ENCODE measurements around the gene KRTAP19-3. TPM values are rescaled to one million over a fixed set of nuclear protein-coding genes. Genes with fewer than 3 reads are reported as not detected.

The KRTAP19-3 gene
- not detected for total RNA-seq (2013)
- not detected for polyA plus RNA-seq
- not detected in 2 replicates for polyA minus RNA-seq
- total RNA-seq, result 0 to 0.15 (median 0) reads per million in 11 experiments

DNA sequence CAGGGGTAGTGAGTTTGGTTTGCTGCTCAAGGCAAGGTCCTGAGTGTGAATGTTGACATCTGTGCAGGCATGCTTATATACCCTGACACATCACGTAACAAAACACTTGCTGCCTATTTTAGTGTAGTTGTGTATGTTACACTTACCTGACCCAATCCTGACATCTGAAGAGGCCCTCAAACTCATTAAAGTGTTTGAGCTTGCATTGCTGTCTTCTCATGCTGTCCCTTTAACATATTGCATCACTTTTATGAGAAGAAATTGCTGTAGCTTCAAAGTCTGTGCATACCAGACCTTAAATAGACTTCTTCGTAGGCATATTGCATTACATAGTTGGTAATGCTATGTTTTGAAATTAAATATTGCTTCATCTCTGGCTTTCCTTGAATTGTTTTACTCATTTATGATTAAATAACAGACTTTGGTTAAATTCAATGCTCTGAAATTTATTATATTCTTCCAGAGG lies at the start of gene KRTAP19-3:
KRTAP19-3 (minus strand) TSS at position 51 of the 466 bp plus-strand sequence. CDS start 56 bp downstream, outside the sequence.
- Histone ChIP-seq H3K4me2 (replicated peaks; ENCODE audit: extremely low read depth, low read length, poor library complexity, severe bottlenecking) (no peak within 1 kb of the TSS), H4K20me1 (ENCODE audit: insufficient read depth, low read length) (no peaks in the 10 kb centered on the region), H3K4me3 (replicated peaks in 1 of 3; ENCODE audit: low read depth in 2 of 3, low read length in 3 of 3) (no peak within 1 kb of the TSS), H3K9me3 (replicated peaks in 1 of 2; ENCODE audit: control insufficient read depth in 1 of 2, insufficient read depth in 1 of 2, low read length in 2 of 2) (peaks cover 10 to 17% of the 10 kb centered on the region in 2 donors), H3K79me2 (ENCODE audit: insufficient read depth, low read length) (no peaks in the 10 kb centered on the region), H3K27ac (ENCODE audit: low read depth in 1 of 2, low read length in 2 of 2) (no peak within 1 kb of the TSS), H3K36me3 (replicated peaks in 1 of 2; ENCODE audit: control insufficient read depth in 1 of 2, insufficient read depth in 2 of 2, low read length in 2 of 2) (no peaks in the 10 kb centered on the region), H3K9ac (ENCODE audit: insufficient read depth, low read length, poor library complexity, severe bottlenecking) (no peak within 1 kb of the TSS), H2AFZ (ENCODE audit: insufficient read depth, low read depth, low read length, poor library complexity, severe bottlenecking) (no peak within 1 kb of the TSS), H3K27me3 (ENCODE audit: control insufficient read depth in 2 of 2, insufficient read depth in 2 of 2, low read length in 2 of 2) (no peaks in the 10 kb centered on the region), H3K4me1 (ENCODE audit: control insufficient read depth in 1 of 2, insufficient read depth in 2 of 2, low read length in 2 of 2) (no peaks in the 10 kb centered on the region)
- H3K36me3 Mint-ChIP-seq, result no peaks in the 10 kb centered on the region
- TF ChIP-seq, protein P1, sequence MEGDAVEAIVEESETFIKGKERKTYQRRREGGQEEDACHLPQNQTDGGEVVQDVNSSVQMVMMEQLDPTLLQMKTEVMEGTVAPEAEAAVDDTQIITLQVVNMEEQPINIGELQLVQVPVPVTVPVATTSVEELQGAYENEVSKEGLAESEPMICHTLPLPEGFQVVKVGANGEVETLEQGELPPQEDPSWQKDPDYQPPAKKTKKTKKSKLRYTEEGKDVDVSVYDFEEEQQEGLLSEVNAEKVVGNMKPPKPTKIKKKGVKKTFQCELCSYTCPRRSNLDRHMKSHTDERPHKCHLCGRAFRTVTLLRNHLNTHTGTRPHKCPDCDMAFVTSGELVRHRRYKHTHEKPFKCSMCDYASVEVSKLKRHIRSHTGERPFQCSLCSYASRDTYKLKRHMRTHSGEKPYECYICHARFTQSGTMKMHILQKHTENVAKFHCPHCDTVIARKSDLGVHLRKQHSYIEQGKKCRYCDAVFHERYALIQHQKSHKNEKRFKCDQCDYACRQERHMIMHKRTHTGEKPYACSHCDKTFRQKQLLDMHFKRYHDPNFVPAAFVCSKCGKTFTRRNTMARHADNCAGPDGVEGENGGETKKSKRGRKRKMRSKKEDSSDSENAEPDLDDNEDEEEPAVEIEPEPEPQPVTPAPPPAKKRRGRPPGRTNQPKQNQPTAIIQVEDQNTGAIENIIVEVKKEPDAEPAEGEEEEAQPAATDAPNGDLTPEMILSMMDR (IDR thresholded peaks at IDR 0.05), result no peak
- intact Hi-C loops (cut with micrococcal nuclease), result no loop called here
- peaks cover 0 to 3% (median 0%) of the 10 kb centered on the region in 3 donors for H3K27me3 Mint-ChIP-seq (ENCODE audit: low read depth in 3 of 3)
- H3K4me3 Mint-ChIP-seq, result no peak within 1 kb of the TSS
- H3K4me1 Mint-ChIP-seq, result no peaks in the 10 kb centered on the region
- no peak for DNase-seq
- peaks cover 0 to 22% (median 11%) of the 10 kb centered on the region in 7 donors for H3K9me3 Mint-ChIP-seq
- no peak within 1 kb of the TSS for H3K27ac Mint-ChIP-seq
- no CpG with 5 or more reads among the region's 2 CpGs for WGBS (ENCODE audit: insufficient coverage)

DNA sequence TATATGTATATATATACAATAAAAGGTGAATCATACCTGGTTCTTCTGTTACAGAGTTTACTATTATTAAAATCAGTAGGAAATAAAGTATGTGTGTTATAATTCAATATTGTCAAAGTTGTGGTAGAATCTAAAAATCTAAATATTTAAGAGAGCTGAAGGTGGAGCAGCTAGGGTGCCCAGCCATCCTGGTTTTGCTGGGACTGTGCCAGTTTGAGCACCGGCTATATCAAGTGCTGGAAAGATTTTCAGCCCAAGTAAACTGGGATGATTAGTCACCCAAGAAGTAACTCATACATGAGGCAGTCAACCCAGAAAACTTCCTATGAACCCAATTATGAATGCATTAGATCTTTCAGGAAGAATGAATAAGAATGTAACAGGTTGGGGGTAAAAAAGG lies 27.1 kb upstream of the KRTAP19-3 start:
- TF ChIP-seq, protein P1 (IDR thresholded peaks at IDR 0.05), result no peak
- Histone ChIP-seq H3K4me2 (replicated peaks; ENCODE audit: extremely low read depth, low read length, poor library complexity, severe bottlenecking) (no peak overlapping the region), H3K9ac (ENCODE audit: insufficient read depth, low read length, poor library complexity, severe bottlenecking) (no peak overlapping the region), H3K9me3 (replicated peaks in 1 of 2; ENCODE audit: control insufficient read depth in 1 of 2, insufficient read depth in 1 of 2, low read length in 2 of 2) (peaks cover 3% of the 10 kb centered on the region in 2 donors), H3K27ac (ENCODE audit: low read depth in 1 of 2, low read length in 2 of 2) (no peak overlapping the region), H2AFZ (ENCODE audit: insufficient read depth, low read depth, low read length, poor library complexity, severe bottlenecking) (no peak overlapping the region), H4K20me1 (ENCODE audit: insufficient read depth, low read length) (no peaks in the 10 kb centered on the region), H3K36me3 (replicated peaks in 1 of 2; ENCODE audit: control insufficient read depth in 1 of 2, insufficient read depth in 2 of 2, low read length in 2 of 2) (no peaks in the 10 kb centered on the region), H3K79me2 (ENCODE audit: insufficient read depth, low read length) (no peaks in the 10 kb centered on the region), H3K4me3 (replicated peaks in 1 of 3; ENCODE audit: low read depth in 2 of 3, low read length in 3 of 3) (no peak overlapping the region), H3K4me1 (ENCODE audit: control insufficient read depth in 1 of 2, insufficient read depth in 2 of 2, low read length in 2 of 2) (no peaks in the 10 kb centered on the region), H3K27me3 (ENCODE audit: control insufficient read depth in 2 of 2, insufficient read depth in 2 of 2, low read length in 2 of 2) (no peaks in the 10 kb centered on the region)
- no peak for DNase-seq
- no peak overlapping the region for H3K4me3 Mint-ChIP-seq
- H3K9me3 Mint-ChIP-seq, result peaks cover 0 to 9% (median 4%) of the 10 kb centered on the region in 7 donors
- intact Hi-C loops (cut with micrococcal nuclease), result no loop called here
- no peaks in the 10 kb centered on the region for H3K4me1 Mint-ChIP-seq
- H3K27ac Mint-ChIP-seq, result no peak overlapping the region
- no CpG with 5 or more reads among the region's 1 CpG for WGBS (ENCODE audit: insufficient coverage)
- H3K36me3 Mint-ChIP-seq, result no peaks in the 10 kb centered on the region
- peaks cover 0 to 3% (median 0%) of the 10 kb centered on the region in 3 donors for H3K27me3 Mint-ChIP-seq (ENCODE audit: low read depth in 3 of 3)
